IPS DF 6.9 (cell line): ENCODE data around the gene RGS16.

Experiments used
- DNase-seq: peaks from one replicate; pipeline ENCODE4 v3.0.0-alpha.2; 2013; ENCODE audit warnings: low read depth, low spot score
- H3K27ac ChIP-seq: one replicate; pipeline ENCODE4 v1.5.1; 2013; ENCODE audit warnings: low read length, control low read depth
- H3K27me3 ChIP-seq: 2 replicates; pipeline ENCODE4 v1.6.1; 2013; ENCODE audit warnings: mild to moderate bottlenecking, low read length; ENCODE audit not compliant: control insufficient read depth, insufficient read depth
- H3K36me3 ChIP-seq: 2 replicates; pipeline ENCODE4 v1.6.1; 2013; ENCODE audit warnings: low read length; ENCODE audit not compliant: control insufficient read depth, insufficient read depth
- H3K4me1 ChIP-seq: 2 replicates; pipeline ENCODE4 v1.6.1; 2013; ENCODE audit warnings: low read length; ENCODE audit not compliant: control insufficient read depth, insufficient read depth
- H3K4me3 ChIP-seq: 2 replicates; pipeline ENCODE4 v1.5.1; 2013; ENCODE audit warnings: mild to moderate bottlenecking, low read length
- H3K9me3 ChIP-seq: 2 replicates; pipeline ENCODE4 v1.6.1; 2013; ENCODE audit warnings: low read length, inconsistent platforms; ENCODE audit not compliant: control insufficient read depth, insufficient read depth
- WGBS: extraction: QIAGEN DNeasy Blood & Tissue Kit; methylation state at CpG from one replicate; pipeline ENCODE4 v1.1.7; 2013; ENCODE audit warnings: mixed read lengths, missing lambda C conversion rate; ENCODE audit not compliant: insufficient read length, insufficient coverage; 5-methylcytosine and 5-hydroxymethylcytosine counted together

RGS16 gene

DNA sequence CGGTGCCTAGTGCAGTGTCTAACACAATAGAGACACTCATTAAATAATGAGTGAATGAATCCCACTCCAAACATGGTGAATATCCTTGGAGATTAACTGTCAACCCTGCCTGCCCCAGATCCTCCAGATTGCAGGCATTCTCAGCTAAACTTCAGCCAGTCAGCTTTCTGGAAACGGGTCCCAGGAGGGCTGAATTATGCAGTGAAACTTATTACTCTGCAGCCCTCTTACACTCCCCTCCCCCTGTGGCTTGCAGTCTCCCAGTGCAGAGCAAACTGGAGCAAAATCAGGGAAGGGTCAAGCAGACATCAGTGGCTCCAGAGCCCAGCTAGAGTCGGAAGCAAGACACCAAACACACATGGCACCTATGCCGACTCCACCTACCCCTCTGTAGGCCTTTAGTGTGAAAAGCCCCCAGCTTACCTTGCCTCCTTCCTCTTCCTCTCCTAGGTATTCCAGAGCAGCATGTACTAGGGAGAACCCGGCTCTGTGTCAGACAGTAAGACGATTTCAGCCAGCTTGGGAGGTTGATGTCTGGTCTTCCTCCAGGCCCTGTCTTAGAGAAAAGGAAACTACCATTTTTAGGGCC is 6.5 kb upstream of the RGS16 start:
- no CpG with 5 or more reads among the region's 6 CpGs for WGBS
- no peak for DNase-seq
- Histone ChIP-seq H3K36me3 (no peaks in the 10 kb centered on the region), H3K9me3 (no peaks in the 10 kb centered on the region), H3K27me3 (peaks cover 5% of the 10 kb centered on the region; the same call in 1 of the 2 replicates), H3K27ac (no peak overlapping the region), H3K4me3 (no peak overlapping the region), H3K4me1 (peaks cover 6% of the 10 kb centered on the region; the same call in 1 of the 2 replicates)

DNA sequence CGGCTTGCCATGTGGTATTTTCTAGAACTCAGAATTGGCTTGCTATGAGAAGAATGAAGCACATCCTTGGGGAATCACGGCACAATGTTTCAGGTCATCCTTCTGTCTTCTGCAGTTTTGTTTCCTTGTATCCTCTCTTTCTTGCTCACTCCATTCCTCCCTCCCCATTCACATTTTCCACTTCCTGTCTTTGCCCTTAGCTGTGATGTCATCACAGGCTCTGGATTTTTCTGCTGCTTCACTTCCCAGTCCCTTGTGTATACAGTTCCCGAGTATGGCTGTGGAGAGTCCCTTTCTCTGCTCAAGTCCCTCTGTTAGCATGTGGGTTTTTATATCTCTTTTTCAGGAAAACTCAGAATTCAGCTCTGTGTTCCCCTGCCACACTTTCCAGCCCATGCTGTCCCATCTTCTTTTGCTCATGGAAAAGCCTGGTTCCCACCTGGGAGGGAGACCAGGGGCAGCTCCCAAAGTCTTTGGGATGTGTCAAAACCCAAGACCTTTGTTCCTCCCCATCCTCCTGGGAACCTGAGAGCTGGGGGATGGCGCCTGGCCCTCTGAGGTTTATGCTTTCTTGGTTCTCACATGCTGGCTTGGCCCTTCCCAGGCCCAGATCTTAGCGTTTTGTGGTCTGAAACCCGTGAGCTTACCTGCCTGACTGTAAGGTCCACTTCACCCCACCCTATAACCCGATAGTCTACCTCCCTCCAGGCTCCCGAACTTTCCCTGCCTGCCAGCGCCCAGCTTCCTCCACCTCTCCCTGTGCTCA is 4.8 kb upstream of the RGS16 start:
- Histone ChIP-seq H3K27ac (no peak overlapping the region), H3K4me1 (peaks cover 5% of the 10 kb centered on the region; the same call in 1 of the 2 replicates), H3K36me3 (no peaks in the 10 kb centered on the region), H3K4me3 (no peak overlapping the region), H3K27me3 (no peaks in the 10 kb centered on the region; the same call in 1 of the 2 replicates), H3K9me3 (no peaks in the 10 kb centered on the region)
- WGBS = no CpG with 5 or more reads among the region's 9 CpGs
- DNase-seq = no peak

DNA sequence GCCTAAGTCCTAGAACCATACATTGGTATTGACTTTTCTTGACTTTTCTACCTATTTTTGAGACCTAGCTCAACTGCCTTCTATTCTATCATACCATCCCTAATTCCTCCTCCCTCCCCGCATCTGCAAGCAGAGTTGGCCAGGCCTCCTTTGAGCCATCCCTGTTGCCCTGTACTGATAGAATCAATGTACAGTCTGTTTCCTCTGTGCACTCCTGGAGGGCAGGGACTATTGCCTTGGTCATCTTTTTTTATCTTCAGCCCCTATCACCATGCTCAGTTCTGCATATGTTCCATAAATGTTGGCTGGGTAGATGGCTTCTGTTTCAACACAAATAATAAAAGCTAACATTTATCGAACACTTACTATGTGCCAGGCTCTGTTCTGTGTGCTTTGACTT is 4.0 kb upstream of the RGS16 start:
- no peak for DNase-seq
- H3K27me3 ChIP-seq = no peaks in the 10 kb centered on the region; the same call in 1 of the 2 replicates
- H3K4me3 ChIP-seq = no peak overlapping the region
- H3K4me1 ChIP-seq = peaks cover 6% of the 10 kb centered on the region; the same call in 1 of the 2 replicates
- WGBS = no CpG with 5 or more reads among the region's 2 CpGs
- H3K9me3 ChIP-seq = no peaks in the 10 kb centered on the region
- H3K27ac ChIP-seq = no peak overlapping the region
- no peaks in the 10 kb centered on the region for H3K36me3 ChIP-seq

DNA sequence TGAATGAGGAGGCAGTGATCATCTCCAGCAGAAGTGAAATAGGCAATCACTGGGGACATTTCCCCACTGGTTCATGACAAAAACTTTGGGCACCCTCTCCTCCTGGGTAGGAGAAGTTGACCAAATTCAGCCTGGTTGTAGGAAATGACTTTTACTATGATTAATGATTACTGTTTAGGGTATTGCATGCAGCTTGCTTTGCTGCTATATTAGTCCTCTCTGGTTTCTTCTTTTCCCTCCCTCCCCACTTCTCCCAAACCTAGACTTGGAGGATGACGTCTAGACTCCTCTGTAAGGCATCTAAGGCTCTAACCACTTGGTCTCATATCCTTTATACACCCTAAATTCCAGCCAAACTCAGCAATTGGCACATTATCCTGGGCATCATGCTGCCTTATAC is 3.4 kb upstream of the RGS16 start:
- no peak overlapping the region for H3K4me3 ChIP-seq
- H3K9me3 ChIP-seq = no peaks in the 10 kb centered on the region
- peaks cover 6% of the 10 kb centered on the region; the same call in 1 of the 2 replicates for H3K4me1 ChIP-seq
- no peak for DNase-seq
- H3K27me3 ChIP-seq = no peaks in the 10 kb centered on the region; the same call in 1 of the 2 replicates
- H3K27ac ChIP-seq = no peak overlapping the region
- no peaks in the 10 kb centered on the region for H3K36me3 ChIP-seq
- no CpG with 5 or more reads among the region's 1 CpG for WGBS

DNA sequence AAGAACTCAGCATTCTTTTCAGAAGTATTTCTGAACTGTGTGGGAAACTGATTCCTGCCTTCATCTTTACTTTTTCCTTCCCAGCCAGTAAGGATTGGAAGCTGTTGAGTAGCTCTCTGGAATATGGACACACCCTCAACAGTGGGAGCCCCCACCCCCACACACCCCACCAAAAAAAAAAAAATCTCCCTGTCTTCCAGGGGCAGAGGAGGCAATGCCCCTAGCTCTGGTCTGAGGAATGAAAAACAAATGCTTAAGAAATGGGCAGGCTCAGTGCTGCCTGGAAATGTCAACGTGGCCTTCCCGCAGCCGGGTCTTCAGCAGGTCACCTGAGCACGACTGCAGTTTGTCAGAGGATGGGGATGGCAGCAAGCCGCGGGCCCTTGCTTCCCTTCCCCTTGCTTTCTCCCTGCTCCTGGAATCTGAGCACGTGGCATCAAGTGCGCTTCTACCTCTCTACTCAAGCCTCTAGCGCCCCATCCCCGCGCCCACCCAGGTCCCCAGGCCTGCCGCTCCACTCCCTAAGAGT is 479 bp downstream of the RGS16 start:
- no peak overlapping the region for H3K27ac ChIP-seq
- no CpG with 5 or more reads among the region's 12 CpGs for WGBS
- peak overlapping the region; percentile 41; the same call in 1 of the 2 replicates for H3K4me3 ChIP-seq
- H3K36me3 ChIP-seq = peaks cover 4% of the 10 kb centered on the region
- no peaks in the 10 kb centered on the region; the same call in 1 of the 2 replicates for H3K27me3 ChIP-seq
- no peak for DNase-seq
- no peaks in the 10 kb centered on the region for H3K9me3 ChIP-seq
- peaks cover 5% of the 10 kb centered on the region for H3K4me1 ChIP-seq

DNA sequence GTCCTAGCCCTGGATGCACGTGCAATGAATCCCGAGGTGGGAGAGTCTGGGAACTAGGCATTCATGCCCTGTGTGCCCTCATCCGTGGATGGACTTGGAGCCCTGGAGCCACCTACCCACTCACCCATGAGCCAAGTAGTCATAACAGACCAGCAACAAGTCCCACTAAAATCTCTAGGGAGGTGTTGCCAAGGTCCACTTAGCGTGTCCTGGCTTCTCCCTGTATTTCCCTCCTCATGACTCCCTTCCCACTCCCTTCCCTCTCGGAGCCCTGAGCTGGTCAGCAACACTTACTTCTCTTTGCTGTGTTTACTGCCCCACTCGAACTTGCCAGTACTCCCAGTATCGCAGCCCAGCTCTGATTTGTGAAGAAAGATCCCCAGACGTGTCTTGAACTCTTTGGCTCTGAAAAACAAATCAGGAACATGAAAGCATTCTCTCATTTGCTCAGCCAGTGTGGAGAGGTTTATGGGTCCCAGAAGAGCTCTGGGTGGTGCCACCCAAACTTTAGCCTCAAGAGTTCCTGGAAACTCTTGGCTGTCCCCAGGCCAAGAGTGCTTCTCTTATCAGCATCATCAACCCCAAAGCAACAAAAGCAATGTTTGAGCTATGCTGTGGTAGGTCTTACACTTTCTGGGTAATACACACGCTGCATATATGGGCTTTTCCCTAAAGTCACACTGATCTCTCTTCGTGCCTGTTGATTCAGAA is 1.1 kb downstream of the RGS16 start:
- peaks cover 5% of the 10 kb centered on the region for H3K4me1 ChIP-seq
- WGBS = no CpG with 5 or more reads among the region's 10 CpGs
- no peak overlapping the region for H3K4me3 ChIP-seq
- peaks cover 4% of the 10 kb centered on the region for H3K36me3 ChIP-seq
- H3K9me3 ChIP-seq = no peaks in the 10 kb centered on the region
- no peak for DNase-seq
- H3K27ac ChIP-seq = no peak overlapping the region
- no peaks in the 10 kb centered on the region; the same call in 1 of the 2 replicates for H3K27me3 ChIP-seq

DNA sequence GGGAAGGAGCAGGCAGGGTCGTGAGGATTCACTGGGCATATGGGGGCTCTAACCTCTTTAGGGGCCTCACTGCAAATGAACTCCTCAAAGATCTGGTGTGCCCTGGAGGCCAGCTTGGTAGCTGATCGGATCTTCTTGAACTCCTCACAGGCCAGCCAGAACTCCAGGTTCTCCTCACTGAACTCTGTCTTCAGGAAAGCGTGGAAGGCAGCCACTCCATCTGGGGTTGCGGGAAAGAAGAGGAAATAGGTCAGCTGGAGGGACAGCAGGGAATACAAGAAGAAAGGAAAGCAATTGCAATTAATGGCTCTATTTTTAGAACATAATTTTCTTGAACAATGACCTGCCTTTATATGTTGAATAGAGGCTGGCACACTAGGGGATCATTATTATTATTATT is 2.3 kb downstream of the RGS16 start:
- H3K9me3 ChIP-seq = no peaks in the 10 kb centered on the region
- no peak for DNase-seq
- H3K4me3 ChIP-seq = no peak overlapping the region
- H3K27me3 ChIP-seq = no peaks in the 10 kb centered on the region; the same call in 1 of the 2 replicates
- WGBS = no CpG with 5 or more reads among the region's 4 CpGs
- H3K36me3 ChIP-seq = peaks cover 4% of the 10 kb centered on the region
- peaks cover 5% of the 10 kb centered on the region for H3K4me1 ChIP-seq
- H3K27ac ChIP-seq = no peak overlapping the region

DNA sequence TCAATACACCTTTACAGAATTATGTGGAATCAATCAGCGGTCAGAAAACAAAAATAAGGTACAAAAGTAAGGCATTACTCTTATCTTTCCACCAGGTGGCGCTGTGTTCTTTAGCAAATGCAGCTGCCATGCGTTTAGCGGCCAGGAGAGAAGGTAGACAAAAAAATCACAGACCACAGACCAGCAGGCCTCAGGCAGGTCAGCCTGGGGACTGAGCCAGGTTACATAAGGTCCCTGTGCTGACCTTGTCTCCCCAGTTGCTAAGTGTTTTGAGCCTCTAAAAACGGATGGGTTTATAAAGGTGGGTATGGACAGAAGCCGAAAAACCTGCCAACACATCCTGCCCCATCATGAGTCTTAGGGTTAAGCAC is 2.8 kb downstream of the RGS16 start:
- no CpG with 5 or more reads among the region's 6 CpGs for WGBS
- peaks cover 5% of the 10 kb centered on the region for H3K4me1 ChIP-seq
- no peak for DNase-seq
- no peaks in the 10 kb centered on the region; the same call in 1 of the 2 replicates for H3K27me3 ChIP-seq
- peaks cover 4% of the 10 kb centered on the region for H3K36me3 ChIP-seq
- no peak overlapping the region for H3K4me3 ChIP-seq
- H3K9me3 ChIP-seq = no peaks in the 10 kb centered on the region
- no peak overlapping the region for H3K27ac ChIP-seq

DNA sequence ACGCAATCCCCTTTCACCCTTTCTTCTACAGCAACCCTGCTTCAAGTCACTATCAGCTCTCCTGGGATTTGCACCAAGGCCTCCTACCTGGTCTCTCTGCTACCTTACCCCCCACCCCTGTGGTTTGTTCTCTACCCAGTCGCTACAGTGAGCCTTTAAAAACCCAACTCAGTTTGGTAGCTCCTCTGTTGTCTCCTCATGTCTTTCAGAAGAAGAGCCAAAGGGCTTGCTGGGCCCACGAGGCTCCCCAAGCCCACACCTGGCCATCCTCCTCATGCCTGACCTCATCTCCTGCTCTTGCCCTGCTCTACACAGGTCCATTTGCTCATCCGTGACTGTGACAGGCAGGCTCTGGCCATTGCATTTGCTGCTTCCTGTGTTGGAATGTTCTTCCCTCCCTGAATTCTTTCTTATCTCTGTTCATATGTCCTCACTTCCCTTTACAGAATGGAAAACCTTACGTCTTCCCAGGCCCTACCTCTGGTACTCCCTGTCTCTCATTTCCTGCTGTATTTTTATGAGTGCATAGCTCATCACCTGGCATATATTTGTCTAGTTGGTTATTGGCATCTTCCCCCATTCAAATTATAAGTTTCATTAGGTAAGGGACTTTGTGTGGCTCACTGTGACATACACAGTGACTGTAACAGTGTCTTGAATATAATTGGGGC is 3.3 kb downstream of the RGS16 start:
- Histone ChIP-seq H3K27ac (no peak overlapping the region), H3K4me1 (peaks cover 5% of the 10 kb centered on the region), H3K27me3 (no peaks in the 10 kb centered on the region; the same call in 1 of the 2 replicates), H3K4me3 (no peak overlapping the region), H3K9me3 (no peaks in the 10 kb centered on the region), H3K36me3 (peaks cover 4% of the 10 kb centered on the region)
- DNase-seq = no peak
- WGBS = no CpG with 5 or more reads among the region's 5 CpGs
